ENCODE measurements around the gene NUP88. TPM values are rescaled to one million over a fixed set of nuclear protein-coding genes. Genes with fewer than 3 reads are reported as not detected.

The NUP88 gene
- total and polyA plus RNA-seq, 2 experiments from 2014 or later: 50.8 to 65.2 TPM

GRCh38 chr17:5444209-5444608 is 24.7 kb upstream of the NUP88 start:
- Histone ChIP-seq H3K9me3 (ENCODE audit: low read depth) (no peaks in the 10 kb centered on the region), H3K27ac (no peak overlapping the region), H3K4me1 (ENCODE audit: insufficient read depth) (no peaks in the 10 kb centered on the region), H3K4me2 (no peak overlapping the region), H3K36me3 (replicated peaks; ENCODE audit: insufficient read depth, low read depth) (no peaks in the 10 kb centered on the region), H3K9me2 (replicated peaks; ENCODE audit: insufficient read depth) (no peaks in the 10 kb centered on the region), H3K79me2 (no peaks in the 10 kb centered on the region), H2AFZ (no peak overlapping the region), H4K20me1 (ENCODE audit: insufficient read depth, poor library complexity, severe bottlenecking) (no peaks in the 10 kb centered on the region), H3K27me3 (no peaks in the 10 kb centered on the region), H3K4me3 (no peak overlapping the region)
- DNase-seq (ENCODE audit: low spot score): no peak
- TF ChIP-seq, protein P1, sequence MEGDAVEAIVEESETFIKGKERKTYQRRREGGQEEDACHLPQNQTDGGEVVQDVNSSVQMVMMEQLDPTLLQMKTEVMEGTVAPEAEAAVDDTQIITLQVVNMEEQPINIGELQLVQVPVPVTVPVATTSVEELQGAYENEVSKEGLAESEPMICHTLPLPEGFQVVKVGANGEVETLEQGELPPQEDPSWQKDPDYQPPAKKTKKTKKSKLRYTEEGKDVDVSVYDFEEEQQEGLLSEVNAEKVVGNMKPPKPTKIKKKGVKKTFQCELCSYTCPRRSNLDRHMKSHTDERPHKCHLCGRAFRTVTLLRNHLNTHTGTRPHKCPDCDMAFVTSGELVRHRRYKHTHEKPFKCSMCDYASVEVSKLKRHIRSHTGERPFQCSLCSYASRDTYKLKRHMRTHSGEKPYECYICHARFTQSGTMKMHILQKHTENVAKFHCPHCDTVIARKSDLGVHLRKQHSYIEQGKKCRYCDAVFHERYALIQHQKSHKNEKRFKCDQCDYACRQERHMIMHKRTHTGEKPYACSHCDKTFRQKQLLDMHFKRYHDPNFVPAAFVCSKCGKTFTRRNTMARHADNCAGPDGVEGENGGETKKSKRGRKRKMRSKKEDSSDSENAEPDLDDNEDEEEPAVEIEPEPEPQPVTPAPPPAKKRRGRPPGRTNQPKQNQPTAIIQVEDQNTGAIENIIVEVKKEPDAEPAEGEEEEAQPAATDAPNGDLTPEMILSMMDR (IDR thresholded peaks at IDR 0.05; ENCODE audit: poor library complexity): no peak
- no peak for TF ChIP-seq EZH2 (IDR thresholded peaks at IDR 0.05; ENCODE audit: borderline replicate concordance)
- no peak for TF ChIP-seq EZH2phosphoT487 (IDR thresholded peaks at IDR 0.05; ENCODE audit: low read depth, severe bottlenecking, unreplicated experiment)
- over 99% methylated on average over 22 of the region's 22 CpGs for WGBS (ENCODE audit: low lambda C conversion rate, missing lambda C conversion rate)

DNA sequence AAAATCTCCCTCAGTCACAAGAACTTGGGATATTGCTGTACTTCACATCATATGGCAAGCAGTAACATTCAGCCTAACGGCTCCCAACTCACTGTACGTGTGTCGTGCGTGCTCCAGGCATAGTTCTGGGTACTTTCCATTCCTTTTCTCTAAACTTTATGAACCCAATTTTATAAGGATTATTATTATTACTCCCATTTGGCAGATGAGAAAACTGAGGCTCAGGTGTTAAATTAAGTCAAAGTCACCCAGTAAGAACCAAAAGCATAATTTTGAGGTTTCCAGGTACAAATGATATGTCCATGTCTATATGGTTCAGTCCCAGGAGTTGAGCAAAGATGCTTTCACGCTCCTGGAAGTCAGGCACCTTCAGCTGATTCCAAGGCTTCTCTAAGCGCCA is 24.3 kb upstream of the NUP88 start:
- no peaks in the 10 kb centered on the region for H3K36me3 ChIP-seq (replicated peaks; ENCODE audit: insufficient read depth, low read depth)
- no peaks in the 10 kb centered on the region for H3K4me1 ChIP-seq (ENCODE audit: insufficient read depth)
- no peaks in the 10 kb centered on the region for H3K9me2 ChIP-seq (replicated peaks; ENCODE audit: insufficient read depth)
- no peak overlapping the region for H2AFZ ChIP-seq
- no peak overlapping the region for H3K27ac ChIP-seq
- no peaks in the 10 kb centered on the region for H3K27me3 ChIP-seq
- 98% methylated on average over 6 of the region's 6 CpGs for WGBS (ENCODE audit: low lambda C conversion rate, missing lambda C conversion rate)
- H3K4me3 ChIP-seq: no peak overlapping the region
- no peak for TF ChIP-seq EZH2phosphoT487 (IDR thresholded peaks at IDR 0.05; ENCODE audit: low read depth, severe bottlenecking, unreplicated experiment)
- TF ChIP-seq, protein P1 (IDR thresholded peaks at IDR 0.05; ENCODE audit: poor library complexity): no peak
- TF ChIP-seq EZH2 (IDR thresholded peaks at IDR 0.05; ENCODE audit: borderline replicate concordance): no peak
- H4K20me1 ChIP-seq (ENCODE audit: insufficient read depth, poor library complexity, severe bottlenecking): no peaks in the 10 kb centered on the region
- H3K9me3 ChIP-seq (ENCODE audit: low read depth): no peaks in the 10 kb centered on the region
- peaks cover 1% of the 10 kb centered on the region for H3K79me2 ChIP-seq
- no peak overlapping the region for H3K4me2 ChIP-seq
- no peak for DNase-seq (ENCODE audit: low spot score)

DNA sequence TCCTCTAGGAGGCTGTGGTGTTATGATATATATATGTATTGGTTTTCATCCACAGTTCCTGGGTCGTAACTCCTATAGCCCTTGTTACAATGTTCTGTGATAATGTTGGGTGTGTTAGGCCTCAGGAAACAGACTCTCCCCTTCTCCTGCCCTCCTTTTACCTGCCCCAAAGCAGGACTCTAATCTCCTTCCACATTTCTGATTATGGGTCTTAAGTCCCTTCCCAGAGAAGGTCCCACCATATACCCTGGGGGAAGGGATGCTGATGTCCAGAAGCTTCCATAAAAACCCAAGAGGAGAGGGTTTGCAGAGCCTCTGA is 19.9 kb upstream of the NUP88 start:
- H3K79me2 ChIP-seq: peaks cover 39% of the 10 kb centered on the region
- H3K4me3 ChIP-seq: no peak overlapping the region
- H3K4me2 ChIP-seq: peak overlapping the region; percentile 71
- no peaks in the 10 kb centered on the region for H3K27me3 ChIP-seq
- H3K27ac ChIP-seq: peak overlapping the region; percentile 67
- H3K36me3 ChIP-seq (replicated peaks; ENCODE audit: insufficient read depth, low read depth): peaks cover 3% of the 10 kb centered on the region
- H4K20me1 ChIP-seq (ENCODE audit: insufficient read depth, poor library complexity, severe bottlenecking): no peaks in the 10 kb centered on the region
- H3K9me3 ChIP-seq (ENCODE audit: low read depth): no peaks in the 10 kb centered on the region
- no peak for DNase-seq (ENCODE audit: low spot score)
- peak overlapping the region; percentile 36 for H2AFZ ChIP-seq
- no peaks in the 10 kb centered on the region for H3K9me2 ChIP-seq (replicated peaks; ENCODE audit: insufficient read depth)
- peaks cover 6% of the 10 kb centered on the region for H3K4me1 ChIP-seq (ENCODE audit: insufficient read depth)
- 38% methylated on average over 1 of the region's 1 CpG for WGBS (ENCODE audit: low lambda C conversion rate, missing lambda C conversion rate)
- TF ChIP-seq EZH2phosphoT487 (IDR thresholded peaks at IDR 0.05; ENCODE audit: low read depth, severe bottlenecking, unreplicated experiment) (no peak), EZH2 (IDR thresholded peaks at IDR 0.05; ENCODE audit: borderline replicate concordance) (no peak)
- TF ChIP-seq, protein P1 (IDR thresholded peaks at IDR 0.05; ENCODE audit: poor library complexity): no peak

Measured in hepatocyte (in vitro differentiated cells).